H9 (cell line): ENCODE data around the gene CCDC68. TPM values are rescaled to one million over a fixed set of nuclear protein-coding genes. Genes with fewer than 3 reads are reported as not detected.

Experiments
- DNase-seq: peaks from one replicate; pipeline ENCODE4 v3.0.0-alpha.2; 2017
- H2AFZ ChIP-seq: one replicate; pipeline ENCODE4 v1.6.1; 2013; ENCODE audit warnings: mild to moderate bottlenecking, low read length, control low read depth, moderate library complexity
- H2AK5ac ChIP-seq: 2 replicates; pipeline ENCODE4 v1.6.1; 2013; ENCODE audit warnings: low read length, control low read depth, mixed read lengths; ENCODE audit not compliant: insufficient read length
- H2BK120ac ChIP-seq: one replicate; pipeline ENCODE4 v1.6.1; 2013; ENCODE audit warnings: low read depth, mild to moderate bottlenecking, low read length, control low read depth, inconsistent platforms; ENCODE audit not compliant: poor library complexity, severe bottlenecking
- H2BK12ac ChIP-seq: 2 replicates; pipeline ENCODE4 v1.6.1; 2013; ENCODE audit warnings: low read length, control low read depth, mixed read lengths, low read depth; ENCODE audit not compliant: insufficient read length
- H2BK15ac ChIP-seq: 2 replicates; pipeline ENCODE4 v1.6.1; 2013; ENCODE audit warnings: low read depth, low read length, control low read depth
- H2BK20ac ChIP-seq: one replicate; pipeline ENCODE4 v1.6.1; 2013; ENCODE audit warnings: low read depth, mild to moderate bottlenecking, low read length, control low read depth, inconsistent platforms; ENCODE audit not compliant: poor library complexity, severe bottlenecking
- H2BK5ac ChIP-seq: 2 replicates; pipeline ENCODE4 v1.6.1; 2013; ENCODE audit warnings: low read length, control low read depth, mixed read lengths; ENCODE audit not compliant: insufficient read length
- H3K14ac ChIP-seq: 2 replicates; pipeline ENCODE4 v1.6.1; 2013; ENCODE audit warnings: low read length, control low read depth; ENCODE audit not compliant: insufficient read depth
- H3K18ac ChIP-seq: 2 replicates; pipeline ENCODE4 v1.6.1; 2013; ENCODE audit warnings: low read depth, mild to moderate bottlenecking, mixed read lengths, low read length, control low read depth; ENCODE audit not compliant: insufficient read length
- H3K23ac ChIP-seq: 2 replicates; pipeline ENCODE4 v1.6.1; 2013; ENCODE audit warnings: low read length, control low read depth, mixed read lengths, low read depth; ENCODE audit not compliant: insufficient read length
- H3K23me2 ChIP-seq: 2 replicates; pipeline ENCODE4 v1.6.1; 2013; ENCODE audit warnings: low read depth, mild to moderate bottlenecking, mixed read lengths, low read length, control low read depth; ENCODE audit not compliant: insufficient read length, poor library complexity, severe bottlenecking
- H3K27ac ChIP-seq: 2 replicates; pipeline ENCODE4 v1.5.1; 2013; ENCODE audit warnings: low read length, control low read depth, mixed read lengths, low read depth; ENCODE audit not compliant: insufficient read length
- H3K27me3 ChIP-seq: 2 replicates; pipeline ENCODE4 v1.6.1; 2013; ENCODE audit warnings: low read length, control low read depth, inconsistent platforms; ENCODE audit not compliant: insufficient read depth
- H3K4ac ChIP-seq: 2 replicates; pipeline ENCODE4 v1.6.1; 2013; ENCODE audit warnings: low read depth, mild to moderate bottlenecking, control low read depth, inconsistent platforms, low read length, moderate library complexity
- H3K4me1 ChIP-seq: 2 replicates; pipeline ENCODE4 v1.6.1; 2013; ENCODE audit warnings: low read length, control low read depth, inconsistent platforms; ENCODE audit not compliant: insufficient read depth
- H3K4me2 ChIP-seq: 2 replicates; pipeline ENCODE4 v1.6.1; 2013; ENCODE audit warnings: low read length, control low read depth, mixed read lengths; ENCODE audit not compliant: insufficient read length, insufficient read depth
- H3K56ac ChIP-seq: 2 replicates; pipeline ENCODE4 v1.6.1; 2013; ENCODE audit warnings: low read depth, mild to moderate bottlenecking, mixed read lengths, low read length, control low read depth; ENCODE audit not compliant: insufficient read length
- H3K79me1 ChIP-seq: 2 replicates; pipeline ENCODE4 v1.6.1; 2013; ENCODE audit warnings: low read depth, mild to moderate bottlenecking, moderate library complexity, low read length, control low read depth, inconsistent platforms; ENCODE audit not compliant: insufficient read depth, poor library complexity, severe bottlenecking
- H3K79me2 ChIP-seq: 2 replicates; pipeline ENCODE4 v1.6.1; 2013; ENCODE audit warnings: low read length, control low read depth, inconsistent platforms; ENCODE audit not compliant: insufficient read depth
- H3K9ac ChIP-seq: 2 replicates; pipeline ENCODE4 v1.6.1; 2013; ENCODE audit warnings: low read length, control low read depth, mixed read lengths; ENCODE audit not compliant: insufficient read length; ENCODE audit errors: extremely low read depth
- H3K9me3 ChIP-seq: one replicate; pipeline ENCODE4 v1.6.1; 2013; ENCODE audit warnings: low read depth, low read length, inconsistent platforms; ENCODE audit not compliant: control insufficient read depth
- H3T11ph ChIP-seq: one replicate; pipeline ENCODE4 v1.6.1; 2013; ENCODE audit warnings: mild to moderate bottlenecking, low read length, control low read depth, inconsistent platforms
- H4K20me1 ChIP-seq: one replicate; pipeline ENCODE4 v1.6.1; 2013; ENCODE audit not compliant: control insufficient read depth, insufficient read length, insufficient read depth
- H4K5ac ChIP-seq: 2 replicates; pipeline ENCODE4 v1.6.1; 2013; ENCODE audit warnings: low read depth, mild to moderate bottlenecking, mixed read lengths, low read length, control low read depth; ENCODE audit not compliant: insufficient read length
- H4K8ac ChIP-seq: replicated peaks from 2 replicates; pipeline ENCODE4 v1.6.1; 2013; ENCODE audit warnings: low read length, control low read depth, mixed read lengths, low read depth; ENCODE audit not compliant: insufficient read length
- H4K91ac ChIP-seq: 2 replicates; pipeline ENCODE4 v1.6.1; 2013; ENCODE audit warnings: low read depth, mild to moderate bottlenecking, moderate library complexity, mixed read lengths, low read length, control low read depth; ENCODE audit not compliant: insufficient read length
- H3K27ac Mint-ChIP-seq, 3 experiments: 2 replicates in 2 of 3; 3 replicates in 1 of 3; pipeline ENCODE4 v1.8.0; 2020 to 2021; ENCODE audit warnings: mixed read lengths in 3 of 3, mild to moderate bottlenecking in 1 of 3, moderate library complexity in 1 of 3
- H3K27me3 Mint-ChIP-seq: 2 replicates; pipeline ENCODE4 v1.8.0; 2021; ENCODE audit warnings: low read depth, mild to moderate bottlenecking, moderate library complexity, mixed read lengths
- H3K36me3 Mint-ChIP-seq, 3 experiments: 2 replicates in 2 of 3; 3 replicates in 1 of 3; pipeline ENCODE4 v1.8.0; 2020 to 2021; ENCODE audit warnings: low read depth in 3 of 3, mixed read lengths in 3 of 3; ENCODE audit not compliant: insufficient read depth in 1 of 3
- H3K4me1 Mint-ChIP-seq, 2 experiments: 2 replicates each; pipeline ENCODE4 v1.8.0; 2020; ENCODE audit warnings: mixed read lengths in 2 of 2
- H3K4me3 Mint-ChIP-seq, 2 experiments: 2 replicates in 1 of 2; 3 replicates in 1 of 2; pipeline ENCODE4 v1.8.0; 2020 to 2021; ENCODE audit warnings: mild to moderate bottlenecking in 2 of 2, mixed read lengths in 2 of 2, moderate library complexity in 1 of 2
- H3K9me3 Mint-ChIP-seq, 2 experiments: 2 replicates in 1 of 2; 3 replicates in 1 of 2; pipeline ENCODE4 v1.8.0; 2020; ENCODE audit warnings: mild to moderate bottlenecking in 2 of 2, mixed read lengths in 2 of 2, moderate library complexity in 1 of 2
- WGBS: extraction: QIAGEN DNeasy Blood & Tissue Kit; methylation state at CpG from one replicate; pipeline ENCODE4 v1.1.7; 2013; ENCODE audit warnings: missing lambda C conversion rate, low lambda C conversion rate, mixed read lengths; ENCODE audit not compliant: insufficient read length; ENCODE audit errors: extremely low coverage; 5-methylcytosine and 5-hydroxymethylcytosine counted together
- total RNA-seq: library from RNA; stranded (reverse); gene quantifications from 2 replicates; pipeline ENCODE4 v1.2.1, GENCODE V29; 2021
- TF ChIP-seq, protein P1 (sequence below): fragments of 200-600 bp; sonication (generic); conservative IDR thresholded peaks from 3 replicates; pipeline ENCODE4 v1.8.0; 2021; ENCODE audit warnings: antibody characterized with exemption, mild to moderate bottlenecking

Gene CCDC68
- total RNA-seq, 1 experiment from 2014 or later = not detected

DNA sequence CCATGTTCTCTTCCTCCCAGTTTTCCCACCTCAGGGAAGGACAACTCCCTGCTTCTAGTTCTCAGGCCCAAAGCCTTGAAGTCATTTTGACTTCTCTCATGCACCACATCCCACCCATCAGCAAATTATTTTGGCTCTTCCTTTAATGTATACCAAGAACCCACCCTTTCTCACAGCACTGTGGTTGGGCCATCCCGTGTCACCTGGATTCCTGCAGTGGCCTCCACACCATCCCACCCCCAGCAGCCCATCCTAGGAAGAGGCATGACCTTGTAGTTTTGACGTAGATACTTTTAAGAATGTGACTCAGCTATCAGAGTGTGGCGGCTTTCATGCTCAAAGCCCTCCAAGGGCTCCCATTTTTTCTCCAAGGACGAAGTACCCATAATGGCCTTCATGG is 25.6 kb upstream of the CCDC68 start:
- H3K4ac ChIP-seq = no peak overlapping the region
- no peak overlapping the region for H2AK5ac ChIP-seq
- Mint-ChIP-seq H3K9me3 (peaks cover 0 to 4% of the 10 kb centered on the region in 2 experiments; a peak in 1 of 5 replicates), H3K27me3 (no peaks in the 10 kb centered on the region), H3K4me3 (no peak overlapping the region), H3K36me3 (no peaks in the 10 kb centered on the region), H3K27ac (no peak overlapping the region), H3K4me1 (peaks cover 0 to 1% of the 10 kb centered on the region in 2 experiments; a peak in 1 of 4 replicates)
- no peak overlapping the region for H2BK20ac ChIP-seq
- no peaks in the 10 kb centered on the region for H4K20me1 ChIP-seq
- H3K23me2 ChIP-seq = no peaks in the 10 kb centered on the region
- no peak overlapping the region for H3K23ac ChIP-seq
- H3K4me2 ChIP-seq = no peak overlapping the region
- no peaks in the 10 kb centered on the region for H3K27me3 ChIP-seq
- H4K5ac ChIP-seq = no peak overlapping the region
- H4K8ac ChIP-seq = no peak overlapping the region
- H2BK120ac ChIP-seq = no peak overlapping the region
- no peaks in the 10 kb centered on the region for H3K4me1 ChIP-seq
- H3K9me3 ChIP-seq = no peaks in the 10 kb centered on the region
- H2BK12ac ChIP-seq = no peak overlapping the region
- no peak overlapping the region for H4K91ac ChIP-seq
- no peak overlapping the region for H3K18ac ChIP-seq
- H3K56ac ChIP-seq = no peak overlapping the region
- H3K79me2 ChIP-seq = no peaks in the 10 kb centered on the region
- TF ChIP-seq, protein P1, sequence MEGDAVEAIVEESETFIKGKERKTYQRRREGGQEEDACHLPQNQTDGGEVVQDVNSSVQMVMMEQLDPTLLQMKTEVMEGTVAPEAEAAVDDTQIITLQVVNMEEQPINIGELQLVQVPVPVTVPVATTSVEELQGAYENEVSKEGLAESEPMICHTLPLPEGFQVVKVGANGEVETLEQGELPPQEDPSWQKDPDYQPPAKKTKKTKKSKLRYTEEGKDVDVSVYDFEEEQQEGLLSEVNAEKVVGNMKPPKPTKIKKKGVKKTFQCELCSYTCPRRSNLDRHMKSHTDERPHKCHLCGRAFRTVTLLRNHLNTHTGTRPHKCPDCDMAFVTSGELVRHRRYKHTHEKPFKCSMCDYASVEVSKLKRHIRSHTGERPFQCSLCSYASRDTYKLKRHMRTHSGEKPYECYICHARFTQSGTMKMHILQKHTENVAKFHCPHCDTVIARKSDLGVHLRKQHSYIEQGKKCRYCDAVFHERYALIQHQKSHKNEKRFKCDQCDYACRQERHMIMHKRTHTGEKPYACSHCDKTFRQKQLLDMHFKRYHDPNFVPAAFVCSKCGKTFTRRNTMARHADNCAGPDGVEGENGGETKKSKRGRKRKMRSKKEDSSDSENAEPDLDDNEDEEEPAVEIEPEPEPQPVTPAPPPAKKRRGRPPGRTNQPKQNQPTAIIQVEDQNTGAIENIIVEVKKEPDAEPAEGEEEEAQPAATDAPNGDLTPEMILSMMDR = no peak
- no peak overlapping the region for H2BK5ac ChIP-seq
- H3T11ph ChIP-seq = no peak overlapping the region
- no peak overlapping the region for H2BK15ac ChIP-seq
- no peak overlapping the region for H3K27ac ChIP-seq
- DNase-seq = no peak
- no peak overlapping the region for H3K9ac ChIP-seq
- no peak overlapping the region for H3K14ac ChIP-seq
- no CpG with 5 or more reads among the region's 4 CpGs for WGBS
- no peaks in the 10 kb centered on the region for H3K79me1 ChIP-seq
- H2AFZ ChIP-seq = no peak overlapping the region
